ENCODE measurements around the gene LPAR4.
A peak's percentile ranks its signal among the peaks of the same experiment; 100 is the strongest.
"Not testable (repeated sequence)": the region's sequence is repeated elsewhere in the genome, so short reads cannot be mapped to it uniquely, and the experiment has no call there.

LPAR4 gene, protein sequence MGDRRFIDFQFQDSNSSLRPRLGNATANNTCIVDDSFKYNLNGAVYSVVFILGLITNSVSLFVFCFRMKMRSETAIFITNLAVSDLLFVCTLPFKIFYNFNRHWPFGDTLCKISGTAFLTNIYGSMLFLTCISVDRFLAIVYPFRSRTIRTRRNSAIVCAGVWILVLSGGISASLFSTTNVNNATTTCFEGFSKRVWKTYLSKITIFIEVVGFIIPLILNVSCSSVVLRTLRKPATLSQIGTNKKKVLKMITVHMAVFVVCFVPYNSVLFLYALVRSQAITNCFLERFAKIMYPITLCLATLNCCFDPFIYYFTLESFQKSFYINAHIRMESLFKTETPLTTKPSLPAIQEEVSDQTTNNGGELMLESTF

DNA sequence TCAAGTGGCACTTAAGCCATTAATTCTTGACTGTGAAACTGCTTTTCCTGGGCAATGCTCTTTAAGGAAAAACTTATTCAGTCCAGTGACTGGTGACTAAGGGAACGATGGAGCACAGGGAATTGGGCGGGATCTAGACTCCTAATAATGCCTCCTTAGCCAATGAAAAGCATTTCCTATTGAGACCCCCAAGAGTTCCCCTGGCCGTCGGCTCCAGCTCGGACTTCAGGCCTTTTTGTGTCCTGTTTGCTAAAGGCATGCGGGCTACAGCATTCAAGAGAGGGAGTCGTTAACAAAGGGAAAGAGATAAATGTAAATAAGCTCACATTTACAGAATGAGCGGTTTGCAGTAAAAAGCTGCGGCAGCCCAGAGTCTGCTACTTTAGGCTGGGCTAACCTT lies at the start of gene LPAR4:
LPAR4 (plus strand) TSS at position 232 of the 400 bp plus-strand sequence. CDS start 7,150 bp downstream, outside the sequence.
- FAIRE-seq (no peak), DNase-seq (ENCODE audit: low spot score) (no peak)

DNA sequence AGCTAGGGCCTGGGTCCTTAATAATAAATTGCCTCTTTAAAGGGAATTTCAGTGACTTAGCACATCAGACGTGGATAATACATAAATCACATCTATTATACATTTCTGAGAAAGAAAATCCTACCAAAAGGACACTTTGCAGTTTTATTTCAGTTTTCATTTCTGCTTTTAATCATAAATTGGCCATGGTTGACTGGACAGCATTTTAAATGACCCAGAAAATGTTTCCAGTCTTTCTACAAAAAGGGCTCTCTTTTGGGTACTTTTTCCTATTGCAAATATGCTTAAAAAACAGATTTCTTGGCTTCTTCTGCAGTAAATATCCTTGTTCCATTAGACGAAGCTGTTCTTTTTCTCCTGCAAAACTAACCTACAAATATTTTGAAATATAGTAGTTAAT lies 41.4 kb upstream of the LPAR4 start:
- no peak for FAIRE-seq
- DNase-seq (ENCODE audit: low spot score): no peak

DNA sequence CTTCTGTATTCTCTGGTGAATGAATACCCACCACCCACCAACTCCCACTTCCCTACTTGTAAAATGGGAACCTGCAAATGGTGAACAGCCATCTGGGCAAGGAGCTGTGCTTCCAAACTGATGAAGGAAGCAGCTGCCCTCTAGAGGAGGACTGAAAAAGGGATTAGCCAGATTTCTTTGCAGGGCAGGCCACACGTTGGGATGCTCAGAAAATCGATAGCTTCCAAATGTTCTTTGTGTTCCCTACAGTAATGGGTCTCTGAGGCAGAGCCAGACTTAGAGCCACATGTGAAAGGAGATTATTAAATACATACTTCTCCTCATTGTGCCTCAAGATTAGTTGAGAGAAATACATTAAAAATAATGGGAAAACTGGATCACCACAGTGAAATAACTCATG lies 39.3 kb upstream of the LPAR4 start:
- FAIRE-seq: no peak
- peak; percentile 9 for DNase-seq (ENCODE audit: low spot score)

DNA sequence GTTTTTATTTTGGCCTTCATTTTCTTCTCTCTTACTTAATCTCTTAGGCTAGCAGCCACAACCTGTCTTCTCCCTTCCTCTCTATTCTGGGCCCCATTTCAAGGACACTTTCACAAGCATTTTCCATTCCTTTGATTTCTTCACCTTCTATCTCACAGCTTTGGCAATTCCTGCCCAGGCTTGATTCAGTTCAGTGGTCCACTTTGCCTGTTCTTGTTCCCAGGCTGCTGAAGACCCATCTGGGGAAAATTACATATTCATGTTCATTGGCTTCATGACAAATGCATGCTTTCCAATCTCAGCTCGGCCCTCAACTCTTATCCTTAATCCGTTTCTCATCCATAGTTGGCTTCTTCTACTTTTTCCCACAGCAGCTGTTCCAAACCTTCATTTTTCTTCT lies 38.7 kb upstream of the LPAR4 start:
- no peak for FAIRE-seq
- no peak for DNase-seq (ENCODE audit: low spot score)

DNA sequence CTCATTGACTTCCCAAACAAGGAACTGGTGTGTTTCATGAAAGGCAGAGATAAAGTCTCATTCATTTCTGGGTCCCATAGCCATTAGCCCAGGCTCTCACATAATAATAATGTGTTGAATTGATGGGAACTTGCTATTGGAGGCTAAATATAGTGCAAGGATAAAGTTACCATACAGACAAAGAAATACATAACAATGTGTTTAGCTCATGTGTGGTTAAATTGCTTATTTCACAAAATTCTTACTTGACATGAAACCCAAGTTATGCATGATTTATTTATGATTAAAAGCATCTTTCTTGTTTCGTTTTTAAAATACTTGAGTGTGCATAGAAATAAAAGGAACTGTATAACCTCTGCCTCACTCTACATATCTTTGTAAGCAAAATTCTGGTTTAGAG lies 37.3 kb upstream of the LPAR4 start:
- DNase-seq (ENCODE audit: low spot score): no peak
- no peak for FAIRE-seq

DNA sequence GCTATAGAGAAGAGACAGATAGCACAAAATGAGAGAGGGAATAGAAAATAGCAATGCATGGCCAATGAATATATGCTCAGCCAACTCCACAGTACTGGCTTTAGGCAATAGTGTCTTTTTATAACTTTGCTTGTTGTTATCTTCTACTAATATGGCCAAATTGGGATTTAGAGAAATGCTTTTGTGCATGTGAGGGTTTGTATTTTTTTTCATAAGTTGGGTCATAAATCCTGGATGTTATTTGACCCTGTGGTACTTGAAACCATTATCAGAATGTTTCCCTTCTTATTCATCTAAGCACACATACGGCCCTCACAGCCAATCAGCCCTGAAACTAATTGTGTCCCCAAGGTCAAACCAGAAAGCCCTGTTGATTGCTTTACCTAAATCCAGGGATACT lies 35.2 kb upstream of the LPAR4 start:
- DNase-seq (ENCODE audit: low spot score) (no peak), FAIRE-seq (no peak)

DNA sequence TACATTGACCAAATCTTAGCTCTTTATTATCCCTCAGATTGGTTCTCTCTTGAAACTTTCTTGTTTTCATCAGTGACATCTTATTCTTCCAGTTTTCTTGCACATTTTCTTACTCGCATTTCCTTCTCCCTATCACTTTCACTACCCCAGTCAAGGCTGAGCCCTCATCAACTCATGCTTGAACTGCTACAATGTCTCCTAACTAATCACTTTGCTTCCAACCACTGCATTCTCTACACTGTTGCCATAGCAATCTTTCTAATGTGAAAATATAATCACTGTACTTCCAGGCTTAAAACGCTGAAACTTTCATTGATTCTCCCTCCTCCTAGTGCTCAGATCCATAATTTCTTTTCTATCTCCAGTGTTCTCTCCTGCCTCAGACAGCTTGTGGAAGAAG lies 22.2 kb upstream of the LPAR4 start:
- FAIRE-seq: no peak
- no peak for DNase-seq (ENCODE audit: low spot score)

DNA sequence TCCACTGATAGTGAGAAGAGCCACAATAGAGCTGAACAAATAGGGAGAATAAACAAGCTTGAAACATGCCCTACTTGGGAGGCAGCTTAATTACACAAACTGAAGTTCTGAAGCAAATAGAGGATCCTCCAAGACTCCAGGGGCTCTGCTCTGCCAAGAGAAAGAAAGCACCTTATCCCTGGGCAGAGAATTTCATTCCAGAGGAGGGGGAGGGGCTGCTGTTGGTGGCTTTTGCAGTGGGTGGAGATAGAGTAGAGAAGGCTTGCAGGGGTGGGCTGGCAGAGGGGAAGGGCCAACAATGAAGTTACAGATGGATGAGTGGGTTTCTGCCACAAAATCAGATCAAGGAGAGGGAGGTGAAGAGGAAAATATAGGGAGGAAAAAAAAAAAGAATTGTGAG lies 1.0 kb upstream of the LPAR4 start:
- DNase-seq (ENCODE audit: low spot score) (no peak), FAIRE-seq (no peak)

DNA sequence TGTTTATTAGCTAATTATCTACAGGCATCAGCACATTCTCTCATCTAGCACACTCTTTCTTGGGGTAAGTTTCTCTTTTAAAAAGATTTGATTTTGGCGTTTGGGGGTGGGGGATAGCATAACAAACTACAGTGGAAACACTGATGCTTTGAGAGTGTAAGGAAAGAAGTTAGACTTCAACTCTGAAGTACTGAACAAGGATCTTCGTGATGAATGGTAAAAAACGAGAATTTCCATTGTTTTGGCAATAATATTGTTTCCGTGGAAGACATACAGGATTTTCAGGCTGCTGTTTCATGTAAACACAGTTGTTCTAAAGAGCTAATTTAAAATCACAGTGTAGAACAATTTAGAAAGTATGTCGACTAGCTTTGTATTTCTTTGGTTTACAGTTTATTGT lies 451 bp downstream of the LPAR4 start:
- no peak for DNase-seq (ENCODE audit: low spot score)
- FAIRE-seq: no peak

DNA sequence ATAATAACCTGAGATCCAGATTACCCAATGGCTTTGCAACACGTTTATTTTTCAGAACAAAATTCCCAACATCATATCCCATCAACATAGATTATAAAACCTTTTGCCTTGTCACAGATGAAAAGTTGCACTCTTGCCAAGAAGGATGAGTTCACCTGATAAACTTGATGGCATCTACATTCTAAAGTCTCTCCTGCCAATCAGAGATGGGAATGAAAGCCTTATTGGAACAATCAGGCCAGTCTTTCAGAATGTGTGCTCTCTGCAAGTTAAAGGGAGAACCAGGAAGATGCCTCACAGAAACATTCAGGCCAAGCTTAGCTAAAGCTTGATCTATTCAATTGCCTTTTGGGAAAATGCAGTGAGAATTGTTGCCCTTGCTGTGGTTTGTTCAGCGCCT lies 1.3 kb downstream of the LPAR4 start:
- no peak for DNase-seq (ENCODE audit: low spot score)
- no peak for FAIRE-seq

DNA sequence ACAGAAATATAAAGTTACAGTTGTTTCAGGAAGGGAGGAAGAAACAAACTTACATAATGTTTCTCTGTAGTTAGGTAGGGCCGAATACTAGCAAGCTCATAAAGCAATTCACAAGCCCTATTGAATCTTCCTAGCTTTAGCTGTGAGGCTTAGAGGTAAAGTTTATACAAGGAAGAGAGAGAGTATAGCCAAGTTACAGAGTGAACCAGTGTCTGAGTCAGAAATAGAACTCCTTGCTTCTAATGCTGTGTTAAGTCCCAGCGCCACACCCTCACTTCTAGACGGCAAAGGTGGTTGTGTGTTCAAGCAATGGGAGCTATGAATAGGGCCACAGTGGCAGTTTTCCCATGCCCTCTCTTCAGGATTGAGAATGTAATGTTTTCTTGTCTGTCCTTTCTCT lies 6.1 kb downstream of the LPAR4 start:
- DNase-seq (ENCODE audit: low spot score) (no peak), FAIRE-seq (no peak)

DNA sequence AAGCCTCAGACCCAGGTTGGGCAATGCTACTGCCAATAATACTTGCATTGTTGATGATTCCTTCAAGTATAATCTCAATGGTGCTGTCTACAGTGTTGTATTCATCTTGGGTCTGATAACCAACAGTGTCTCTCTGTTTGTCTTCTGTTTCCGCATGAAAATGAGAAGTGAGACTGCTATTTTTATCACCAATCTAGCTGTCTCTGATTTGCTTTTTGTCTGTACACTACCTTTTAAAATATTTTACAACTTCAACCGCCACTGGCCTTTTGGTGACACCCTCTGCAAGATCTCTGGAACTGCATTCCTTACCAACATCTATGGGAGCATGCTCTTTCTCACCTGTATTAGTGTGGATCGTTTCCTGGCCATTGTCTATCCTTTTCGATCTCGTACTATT lies 7.4 kb downstream of the LPAR4 start:
- DNase-seq (ENCODE audit: low spot score): no peak
- FAIRE-seq: no peak

DNA sequence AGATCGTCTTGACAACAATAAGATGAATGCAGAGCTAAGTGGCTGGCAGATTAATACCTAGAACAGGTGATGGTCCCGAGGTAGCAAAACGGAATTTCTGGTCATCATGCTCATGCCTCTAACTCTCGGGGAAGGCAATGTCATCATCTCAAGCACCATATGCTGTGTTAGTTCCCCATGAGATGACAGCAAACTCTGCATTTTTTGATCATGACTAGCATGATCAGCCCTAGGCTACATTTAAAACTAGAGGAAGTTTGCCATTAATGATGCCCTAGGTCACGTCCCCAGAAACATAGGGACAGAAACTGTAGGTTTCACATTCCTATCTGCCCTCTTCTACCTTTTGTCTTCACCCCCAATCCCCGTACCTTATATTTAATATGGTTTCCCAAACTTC lies 11.6 kb downstream of the LPAR4 start:
- FAIRE-seq: no peak
- DNase-seq (ENCODE audit: low spot score): no peak

DNA sequence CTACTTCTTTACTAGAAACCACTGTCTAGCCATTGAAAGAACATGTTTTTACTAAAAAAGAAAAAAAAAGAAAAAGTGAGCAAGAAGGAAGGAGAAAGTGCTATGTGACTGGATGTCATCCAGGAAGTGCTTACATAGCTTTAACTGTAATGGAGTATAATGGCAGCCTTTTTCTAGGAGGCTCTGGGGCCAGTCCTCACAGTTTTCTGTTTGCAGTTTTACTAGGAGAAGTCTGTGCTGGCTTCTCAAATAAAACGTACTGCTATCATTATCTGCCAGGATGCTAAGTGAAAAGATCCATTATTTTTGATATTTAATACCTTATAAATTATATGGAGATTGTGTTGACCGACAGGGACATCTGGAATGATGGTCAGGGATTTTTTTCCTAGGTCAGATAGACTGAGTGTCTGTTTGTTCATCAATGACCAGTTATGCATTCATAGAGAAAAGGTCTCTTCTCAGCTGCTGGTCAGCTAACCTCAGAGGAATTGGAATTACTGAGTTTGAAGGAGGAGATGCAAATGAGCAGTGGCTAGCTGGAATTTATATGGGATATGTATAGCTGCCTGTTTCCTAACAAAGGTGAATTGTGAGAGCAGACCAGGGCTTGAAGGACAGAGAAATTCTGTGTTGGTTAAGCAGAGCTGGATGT lies 21.7 kb downstream of the LPAR4 start:
- no peak for FAIRE-seq
- DNase-seq (ENCODE audit: low spot score): no peak

DNA sequence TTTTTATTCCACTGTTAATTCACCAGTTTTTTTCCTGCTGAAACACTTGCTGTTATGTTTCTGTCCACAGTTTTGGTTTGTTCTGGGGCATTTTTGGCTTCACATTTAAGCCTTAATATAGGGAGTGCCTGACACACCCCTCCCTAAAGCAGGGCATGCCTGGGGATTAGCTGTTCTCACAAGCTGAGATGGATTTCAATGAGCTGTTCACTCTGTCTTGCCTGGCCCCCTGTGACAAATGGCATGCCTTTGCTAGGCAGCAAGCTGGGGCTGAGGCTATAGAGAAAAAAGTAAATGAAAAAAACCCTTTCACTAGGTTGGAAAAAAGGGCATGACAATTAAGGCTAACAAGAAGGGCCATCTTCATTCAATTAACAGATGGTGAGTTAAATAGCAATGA lies 22.4 kb downstream of the LPAR4 start:
- no peak for FAIRE-seq

DNA sequence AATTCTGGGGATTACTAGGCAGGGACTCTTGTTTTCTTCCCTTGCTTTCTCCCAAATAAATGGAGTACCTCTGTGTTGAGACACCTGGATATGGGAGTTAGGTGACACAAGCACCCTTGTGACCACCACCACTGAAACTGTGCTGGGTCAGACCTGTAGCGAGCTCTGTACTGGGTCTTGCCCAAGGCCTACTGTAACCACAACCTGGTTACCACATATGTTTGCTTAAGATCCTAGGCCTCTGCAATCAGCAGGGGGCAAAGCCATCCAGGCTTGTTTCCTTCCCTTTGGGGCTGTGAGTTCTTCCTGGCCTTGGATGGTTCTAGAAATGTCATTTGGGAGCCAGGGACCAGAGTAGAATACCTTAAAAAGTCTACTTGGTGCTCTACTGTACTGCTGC lies 49.4 kb downstream of the LPAR4 start:
- DNase-seq (ENCODE audit: low spot score) (no peak), FAIRE-seq (no peak)

More for the DNA sequence above, 22.4 kb downstream of the LPAR4 start:
- no peak for DNase-seq (ENCODE audit: low spot score)

DNA sequence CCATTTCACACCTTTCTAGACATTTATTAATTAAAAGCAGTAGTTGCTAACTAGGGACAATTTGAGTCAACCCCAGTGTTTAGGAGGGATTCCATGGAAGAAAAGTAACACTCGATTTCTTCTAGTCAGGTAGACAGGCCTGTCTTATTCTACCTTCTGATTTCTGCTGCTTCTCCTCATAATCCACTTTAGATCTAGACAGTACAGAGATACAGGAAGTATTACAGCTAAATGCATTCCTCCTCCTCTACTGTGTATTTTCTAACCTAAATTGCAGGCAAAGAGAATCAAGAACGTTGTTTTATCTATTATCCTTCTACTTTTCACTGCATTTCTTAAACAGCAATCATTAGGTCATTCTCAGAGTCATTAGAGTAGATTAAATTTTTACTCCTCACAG lies 52.6 kb downstream of the LPAR4 start:
- no peak for FAIRE-seq

DNA sequence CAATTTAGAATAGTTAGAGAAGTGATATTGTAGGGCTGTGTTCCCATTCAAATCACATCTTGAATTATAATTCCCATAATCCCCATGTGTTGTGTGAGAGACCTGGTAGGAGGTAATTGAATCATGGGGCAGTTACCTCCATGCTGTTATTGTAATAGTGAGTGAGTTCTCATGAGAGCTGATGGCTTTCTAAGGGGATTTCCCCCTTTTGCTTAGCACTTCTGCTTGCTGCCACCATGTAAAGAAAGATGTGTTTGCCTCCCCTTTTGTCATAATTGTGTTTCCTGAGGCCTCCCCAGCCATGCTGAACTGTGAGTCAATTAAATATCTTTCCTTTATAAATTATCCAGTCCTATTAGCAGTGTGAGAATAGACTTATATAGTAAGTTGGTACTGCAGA lies 53.2 kb downstream of the LPAR4 start:
- no peak for FAIRE-seq
- no peak for DNase-seq (ENCODE audit: low spot score)

More for the DNA sequence above, 52.6 kb downstream of the LPAR4 start:
- no peak for DNase-seq (ENCODE audit: low spot score)

DNA sequence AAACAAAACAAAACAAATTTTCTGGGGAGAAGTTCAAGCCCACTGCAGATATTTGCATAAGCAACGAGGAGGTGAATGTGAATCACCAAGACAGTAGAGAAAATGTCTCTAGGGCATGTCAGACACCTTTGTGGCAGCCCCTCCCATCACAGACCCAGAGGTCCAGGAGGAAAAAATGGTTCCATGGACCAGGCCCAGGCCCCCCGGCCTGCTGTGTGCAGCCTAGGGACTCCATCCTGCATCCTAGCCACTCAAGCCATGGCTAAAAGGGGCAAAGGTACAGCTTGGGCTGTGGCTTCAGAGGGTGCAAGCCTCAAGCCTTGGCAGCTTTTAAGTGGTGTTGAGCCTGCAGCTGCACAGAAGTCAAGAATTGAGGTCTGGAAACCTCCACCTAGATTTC lies 54.0 kb downstream of the LPAR4 start:
- FAIRE-seq: no peak

DNA sequence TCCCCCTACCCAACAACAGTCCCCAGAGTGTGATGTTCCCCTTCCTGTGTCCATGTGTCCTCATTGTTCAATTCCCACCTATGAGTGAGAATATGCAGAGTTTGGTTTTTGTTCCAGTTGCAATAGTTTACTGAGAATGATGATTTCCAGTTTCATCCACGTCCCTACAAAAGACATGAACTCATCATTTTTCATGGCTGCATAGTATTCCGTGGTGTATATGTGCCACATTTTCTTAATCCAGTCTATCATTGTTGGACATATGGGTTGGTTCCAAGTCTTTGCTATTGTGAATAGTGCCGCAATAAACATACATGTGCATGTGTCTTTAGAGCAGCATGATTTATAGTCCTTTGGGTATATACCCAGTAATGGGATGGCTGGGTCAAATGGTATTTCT lies 55.0 kb downstream of the LPAR4 start:
- not testable (repeated sequence) for FAIRE-seq; DNase-seq (ENCODE audit: low spot score)

More for the DNA sequence above, 54.0 kb downstream of the LPAR4 start:
- DNase-seq (ENCODE audit: low spot score): no peak
